MM.1S (cell line): ENCODE measurements around the gene ITGA8.
"Not testable (repeated sequence)": the region's sequence is repeated elsewhere in the genome, so short reads cannot be mapped to it uniquely, and the experiment has no call there.

ENCODE experiments used
- DNase-seq: peaks from one replicate; pipeline ENCODE4 v3.0.0-alpha.2; 2015
- H2AFZ ChIP-seq: fragments of 300-600 bp; sonication (generic); 2 replicates; pipeline ENCODE4 v1.6.0; 2016; ENCODE audit warnings: antibody characterized with exemption, low read length
- H3F3A ChIP-seq: fragments of 300-600 bp; sonication (generic); 2 replicates; pipeline ENCODE4 v1.6.1; 2016; ENCODE audit warnings: mild to moderate bottlenecking, antibody characterized with exemption, low read length, moderate library complexity, mixed read lengths; ENCODE audit not compliant: insufficient read depth
- H3K27ac ChIP-seq: fragments of 300-600 bp; sonication (generic); 2 replicates; pipeline ENCODE4 v1.5.1; 2016; ENCODE audit warnings: mild to moderate bottlenecking, low read length
- H3K27me3 ChIP-seq: fragments of 300-600 bp; sonication (generic); replicated peaks from 2 replicates; pipeline ENCODE4 v1.6.0; 2016; ENCODE audit warnings: low read length; ENCODE audit not compliant: insufficient read depth
- H3K36me3 ChIP-seq: fragments of 300-600 bp; sonication (generic); replicated peaks from 2 replicates; pipeline ENCODE4 v1.6.1; 2016; ENCODE audit warnings: mild to moderate bottlenecking, low read length, mixed read lengths; ENCODE audit not compliant: insufficient read depth
- H3K4me1 ChIP-seq: fragments of 300-600 bp; sonication (generic); 2 replicates; pipeline ENCODE4 v1.6.1; 2016; ENCODE audit warnings: low read length, mixed read lengths
- H3K4me2 ChIP-seq: fragments of 300-600 bp; sonication (generic); 2 replicates; pipeline ENCODE4 v1.6.0; 2016; ENCODE audit warnings: low read depth, low read length
- H3K4me3 ChIP-seq: fragments of 300-600 bp; sonication (generic); 2 replicates; pipeline ENCODE4 v1.5.1; 2016; ENCODE audit warnings: low read length, mixed read lengths
- H3K79me2 ChIP-seq: fragments of 300-600 bp; sonication (generic); 2 replicates; pipeline ENCODE4 v1.6.1; 2016; ENCODE audit warnings: mixed run types, low read length, mixed read lengths
- H3K9ac ChIP-seq: fragments of 300-600 bp; sonication (generic); 2 replicates; pipeline ENCODE4 v1.6.1; 2016; ENCODE audit warnings: low read length, mixed read lengths
- H3K9me2 ChIP-seq: fragments of 300-600 bp; sonication (generic); replicated peaks from 2 replicates; pipeline ENCODE4 v1.6.1; 2016; ENCODE audit warnings: mild to moderate bottlenecking, low read length, mixed read lengths; ENCODE audit not compliant: insufficient read depth
- H3K9me3 ChIP-seq: fragments of 300-600 bp; sonication (generic); replicated peaks from 2 replicates; pipeline ENCODE4 v1.6.1; 2016; ENCODE audit warnings: mild to moderate bottlenecking, low read length, mixed read lengths; ENCODE audit not compliant: insufficient read depth
- H4K20me1 ChIP-seq: fragments of 300-600 bp; sonication (generic); 2 replicates; pipeline ENCODE4 v1.6.1; 2016; ENCODE audit warnings: mild to moderate bottlenecking, low read length, moderate library complexity, mixed read lengths; ENCODE audit not compliant: insufficient read depth
- EZH2 ChIP-seq: fragments of 300-600 bp; sonication (generic); optimal IDR thresholded peaks from 2 replicates; pipeline ENCODE3; 2017; ENCODE audit warnings: low read depth, mild to moderate bottlenecking, antibody characterized with exemption, low read length, mixed read lengths
- EZH2phosphoT487 ChIP-seq: fragments of 300-600 bp; sonication (generic); IDR thresholded peaks from 2 replicates; pipeline ENCODE4 v1.6.1; 2018; ENCODE audit warnings: antibody characterized with exemption, low read length
- TF ChIP-seq, protein P1 (sequence below): fragments of 300-600 bp; sonication (generic); IDR thresholded peaks from 2 replicates; pipeline ENCODE4 v1.5.1; 2016; ENCODE audit warnings: antibody characterized with exemption, low read length, mixed read lengths

ITGA8 gene

DNA sequence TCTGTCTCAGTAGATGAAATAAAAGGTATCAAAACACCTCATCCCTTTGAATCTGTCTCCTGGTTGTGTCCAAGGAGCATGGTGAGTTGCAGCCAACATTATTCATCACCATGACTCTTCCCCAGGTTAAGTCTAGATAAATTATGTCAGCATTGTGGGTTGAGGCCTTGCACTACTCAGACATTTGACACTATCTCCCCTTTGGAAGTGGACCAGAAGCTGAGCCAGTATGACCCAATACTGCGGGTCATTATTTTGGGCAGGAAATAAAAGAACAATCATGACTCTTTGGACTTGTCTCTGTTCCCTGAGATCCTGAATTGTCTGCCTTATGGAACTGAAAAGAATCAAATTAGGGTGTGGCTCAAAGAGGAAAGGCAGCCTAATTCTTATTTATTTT, 180.5 kb downstream of the ITGA8 start:
- Histone ChIP-seq H3F3A (no peaks in the 10 kb centered on the region), H3K9me2 (no peaks in the 10 kb centered on the region), H3K4me2 (no peak overlapping the region), H3K79me2 (no peaks in the 10 kb centered on the region), H4K20me1 (no peaks in the 10 kb centered on the region), H3K27ac (no peak overlapping the region), H2AFZ (no peak overlapping the region), H3K9me3 (no peaks in the 10 kb centered on the region), H3K36me3 (no peaks in the 10 kb centered on the region), H3K27me3 (no peaks in the 10 kb centered on the region), H3K9ac (no peak overlapping the region), H3K4me3 (no peak overlapping the region), H3K4me1 (no peaks in the 10 kb centered on the region)
- TF ChIP-seq EZH2phosphoT487 (no peak), EZH2 (no peak)
- TF ChIP-seq, protein P1, sequence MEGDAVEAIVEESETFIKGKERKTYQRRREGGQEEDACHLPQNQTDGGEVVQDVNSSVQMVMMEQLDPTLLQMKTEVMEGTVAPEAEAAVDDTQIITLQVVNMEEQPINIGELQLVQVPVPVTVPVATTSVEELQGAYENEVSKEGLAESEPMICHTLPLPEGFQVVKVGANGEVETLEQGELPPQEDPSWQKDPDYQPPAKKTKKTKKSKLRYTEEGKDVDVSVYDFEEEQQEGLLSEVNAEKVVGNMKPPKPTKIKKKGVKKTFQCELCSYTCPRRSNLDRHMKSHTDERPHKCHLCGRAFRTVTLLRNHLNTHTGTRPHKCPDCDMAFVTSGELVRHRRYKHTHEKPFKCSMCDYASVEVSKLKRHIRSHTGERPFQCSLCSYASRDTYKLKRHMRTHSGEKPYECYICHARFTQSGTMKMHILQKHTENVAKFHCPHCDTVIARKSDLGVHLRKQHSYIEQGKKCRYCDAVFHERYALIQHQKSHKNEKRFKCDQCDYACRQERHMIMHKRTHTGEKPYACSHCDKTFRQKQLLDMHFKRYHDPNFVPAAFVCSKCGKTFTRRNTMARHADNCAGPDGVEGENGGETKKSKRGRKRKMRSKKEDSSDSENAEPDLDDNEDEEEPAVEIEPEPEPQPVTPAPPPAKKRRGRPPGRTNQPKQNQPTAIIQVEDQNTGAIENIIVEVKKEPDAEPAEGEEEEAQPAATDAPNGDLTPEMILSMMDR = no peak
- DNase-seq = no peak

GRCh38 chr10:15534928-15535538, 184.7 kb downstream of the ITGA8 start:
- not testable (repeated sequence) for H3F3A ChIP-seq, H3K36me3 ChIP-seq, H3K79me2 ChIP-seq, H3K9ac ChIP-seq, H3K4me3 ChIP-seq, H3K4me1 ChIP-seq, DNase-seq, H3K27me3 ChIP-seq, H3K9me3 ChIP-seq, H3K4me2 ChIP-seq, H2AFZ ChIP-seq, H4K20me1 ChIP-seq, H3K9me2 ChIP-seq, H3K27ac ChIP-seq

DNA sequence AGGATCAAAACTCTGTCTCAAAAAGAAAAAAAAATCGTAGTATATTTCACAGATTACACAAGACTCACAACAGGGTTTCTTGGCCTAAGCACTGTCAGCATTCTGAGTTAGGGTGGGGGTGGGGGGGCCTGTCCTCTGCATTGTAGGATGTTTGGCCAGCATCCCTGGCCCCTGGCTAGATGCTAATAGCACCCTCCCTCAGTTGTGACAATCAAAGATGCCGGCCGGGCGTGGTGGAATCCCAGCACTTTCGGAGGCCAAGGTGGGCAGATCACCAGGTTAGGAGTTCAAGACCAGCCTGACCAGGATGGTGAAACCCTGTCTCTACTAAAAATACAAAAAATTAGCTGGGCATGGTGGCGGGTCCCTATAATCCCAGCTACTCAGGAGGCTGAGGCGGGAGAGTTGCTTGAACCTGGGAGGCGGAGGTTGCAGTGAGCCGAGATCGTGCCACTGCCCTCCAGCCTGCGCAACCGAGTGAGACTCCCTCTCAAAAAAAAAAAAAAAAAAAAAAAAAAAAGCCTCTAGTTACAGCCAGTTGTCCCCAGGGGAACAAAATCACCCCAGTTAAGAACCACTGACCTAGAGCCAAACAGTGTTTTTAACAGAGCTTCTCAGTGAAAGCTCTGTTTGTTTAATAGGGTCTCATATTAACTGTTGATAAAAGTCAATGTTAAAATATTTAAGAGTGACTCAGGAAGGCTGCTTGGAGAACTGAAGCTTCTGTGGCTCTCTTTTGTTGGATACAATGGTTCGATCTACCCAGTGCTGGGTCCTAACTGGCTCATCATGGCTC, 187.6 kb downstream of the ITGA8 start:
- Histone ChIP-seq H3K36me3 (no peaks in the 10 kb centered on the region; the same call in 1 of the 2 replicates), H3K4me1 (no peaks in the 10 kb centered on the region), H3K9ac (no peak overlapping the region), H3K27me3 (no peaks in the 10 kb centered on the region), H3K79me2 (no peaks in the 10 kb centered on the region), H3K9me2 (no peaks in the 10 kb centered on the region), H3K27ac (no peak overlapping the region), H4K20me1 (no peaks in the 10 kb centered on the region), H3K4me2 (no peak overlapping the region), H3K9me3 (no peaks in the 10 kb centered on the region), H3F3A (peaks cover 3% of the 10 kb centered on the region), H2AFZ (no peak overlapping the region), H3K4me3 (no peak overlapping the region)
- TF ChIP-seq EZH2 (no peak), EZH2phosphoT487 (no peak)
- TF ChIP-seq, protein P1 = no peak
- DNase-seq = no peak

DNA sequence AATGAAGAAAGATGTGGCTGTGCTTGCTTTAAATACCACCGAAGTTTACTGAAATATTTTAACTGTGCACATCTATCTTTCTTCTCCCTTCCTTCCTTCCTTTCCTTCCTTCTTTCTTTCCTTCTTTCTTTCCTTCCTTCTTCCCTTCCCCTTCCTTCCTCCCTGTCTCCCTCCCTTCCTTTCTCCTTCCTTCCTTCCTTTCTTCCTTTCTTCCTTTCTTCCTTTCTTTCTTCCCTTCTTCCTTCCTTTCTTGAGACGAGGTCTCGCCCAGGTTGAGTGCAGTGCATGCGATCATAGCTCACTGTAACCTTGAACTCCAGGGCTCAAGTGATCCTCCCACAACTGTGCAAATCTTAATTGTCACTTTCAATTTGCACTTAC, 190.9 kb downstream of the ITGA8 start:
- H3K4me3 ChIP-seq = no peak overlapping the region
- TF ChIP-seq, protein P1 = no peak
- TF ChIP-seq EZH2 = no peak
- TF ChIP-seq EZH2phosphoT487 = no peak
- no peak overlapping the region for H3K27ac ChIP-seq
- H3K4me1 ChIP-seq = no peaks in the 10 kb centered on the region
- H4K20me1 ChIP-seq = no peaks in the 10 kb centered on the region
- no peaks in the 10 kb centered on the region for H3K9me3 ChIP-seq
- H3K79me2 ChIP-seq = no peaks in the 10 kb centered on the region
- H3F3A ChIP-seq = peaks cover 3% of the 10 kb centered on the region
- no peak overlapping the region for H3K4me2 ChIP-seq
- H3K9ac ChIP-seq = no peak overlapping the region
- H3K27me3 ChIP-seq = no peaks in the 10 kb centered on the region
- H3K36me3 ChIP-seq = no peaks in the 10 kb centered on the region; the same call in 1 of the 2 replicates
- no peaks in the 10 kb centered on the region for H3K9me2 ChIP-seq
- DNase-seq = no peak
- no peak overlapping the region for H2AFZ ChIP-seq
